DOHH2 (cell line): ENCODE measurements around the gene LYPD6B.

Source experiments
- EZH2phosphoT487 ChIP-seq: fragments of 200-600 bp; sonication (generic); IDR thresholded peaks from 2 replicates; pipeline ENCODE4 v1.6.1; 2017; ENCODE audit warnings: borderline replicate concordance, mild to moderate bottlenecking, antibody characterized with exemption, low read length, moderate library complexity, mixed read lengths
- TF ChIP-seq, protein P1 (sequence below): fragments of 200-600 bp; sonication (generic); IDR thresholded peaks from one replicate; pipeline ENCODE4 v1.5.1; 2014; ENCODE audit warnings: antibody characterized with exemption, mild to moderate bottlenecking, low read depth, low read length; ENCODE audit not compliant: poor library complexity, severe bottlenecking

GRCh38 chr2:149122516-149122915, 84.0 kb downstream of the LYPD6B start:
- TF ChIP-seq, protein P1, sequence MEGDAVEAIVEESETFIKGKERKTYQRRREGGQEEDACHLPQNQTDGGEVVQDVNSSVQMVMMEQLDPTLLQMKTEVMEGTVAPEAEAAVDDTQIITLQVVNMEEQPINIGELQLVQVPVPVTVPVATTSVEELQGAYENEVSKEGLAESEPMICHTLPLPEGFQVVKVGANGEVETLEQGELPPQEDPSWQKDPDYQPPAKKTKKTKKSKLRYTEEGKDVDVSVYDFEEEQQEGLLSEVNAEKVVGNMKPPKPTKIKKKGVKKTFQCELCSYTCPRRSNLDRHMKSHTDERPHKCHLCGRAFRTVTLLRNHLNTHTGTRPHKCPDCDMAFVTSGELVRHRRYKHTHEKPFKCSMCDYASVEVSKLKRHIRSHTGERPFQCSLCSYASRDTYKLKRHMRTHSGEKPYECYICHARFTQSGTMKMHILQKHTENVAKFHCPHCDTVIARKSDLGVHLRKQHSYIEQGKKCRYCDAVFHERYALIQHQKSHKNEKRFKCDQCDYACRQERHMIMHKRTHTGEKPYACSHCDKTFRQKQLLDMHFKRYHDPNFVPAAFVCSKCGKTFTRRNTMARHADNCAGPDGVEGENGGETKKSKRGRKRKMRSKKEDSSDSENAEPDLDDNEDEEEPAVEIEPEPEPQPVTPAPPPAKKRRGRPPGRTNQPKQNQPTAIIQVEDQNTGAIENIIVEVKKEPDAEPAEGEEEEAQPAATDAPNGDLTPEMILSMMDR: no peak
- TF ChIP-seq EZH2phosphoT487: no peak
